K562 (cell line): ENCODE data around the gene CNOT2. TPM values are rescaled to one million over a fixed set of nuclear protein-coding genes. Genes with fewer than 3 reads are reported as not detected.

Experiments used
- ATAC-seq: fragments of 200-7000 bp; cut with Tn5 transposase; 3 replicates; pipeline ENCODE4 v1.9.1; 2020; ENCODE audit warnings: moderate library complexity
- BruUV-seq: library from RNA; stranded (reverse); fragments of 400-500 nt; replicated peaks from 2 replicates; lab custom pipeline; 2021; lab: Mats Ljungman, UMichigan
- CTCF ChIA-PET: fragments of 300-600 bp; formaldehyde crosslinking; extraction: SDS; loops from one replicate; lab custom pipeline; 2021; ENCODE audit warnings: low intra/inter-chr PET ratio; lab: Yijun Ruan, JAX
- POLR2A ChIA-PET: fragments of 300-600, 350-650 bp; sonication (Branson Sonifier 250); formaldehyde crosslinking; extraction: SDS; loops from one replicate; lab custom pipeline; 2021; ENCODE audit warnings: antibody characterized with exemption, inconsistent platforms; lab: Yijun Ruan, JAX
- DNase-seq, 4 experiments: peaks; one replicate each; pipeline versions ENCODE4 v3.0.0 to v3.0.0-alpha.2; 2011 to 2018; ENCODE audit warnings: low spot score in 3 of 4, mixed read lengths in 3 of 4; ENCODE audit errors: extremely low read depth in 1 of 4
- FAIRE-seq: peaks from 2 replicates; lab custom pipeline; 2011; peaks lifted over from hg19 to GRCh38; lab: Jason Lieb, UNC
- H2AFZ ChIP-seq: 2 replicates; pipeline ENCODE4 v1.6.0; 2011; ENCODE audit warnings: low read depth, low read length, control low read depth, inconsistent platforms
- H3K27ac ChIP-seq: fragments of 200-600 bp; 3 replicates; pipeline ENCODE4 v1.8.0; 2011; ENCODE audit warnings: low read depth, mild to moderate bottlenecking, control low read depth, inconsistent platforms, low read length, moderate library complexity, mixed read lengths; ENCODE audit errors: extremely low read depth
- H3K27me3 ChIP-seq, 2 experiments: fragments of 300-600 bp in 1 of 2; 2 replicates in 1 of 2; 3 replicates in 1 of 2; pipeline versions ENCODE4 v1.6.0 to v1.8.0; 2011; ENCODE audit warnings: inconsistent platforms in 2 of 2, low read length in 2 of 2, mild to moderate bottlenecking in 1 of 2, mixed read lengths in 1 of 2, moderate library complexity in 1 of 2; ENCODE audit not compliant: control insufficient read depth in 2 of 2, insufficient read depth in 2 of 2
- H3K36me3 ChIP-seq: fragments of 300-600 bp; 3 replicates; pipeline ENCODE4 v1.8.0; 2011; ENCODE audit warnings: mild to moderate bottlenecking, low read length, inconsistent platforms; ENCODE audit not compliant: control insufficient read depth, insufficient read depth
- H3K4me1 ChIP-seq, 2 experiments: fragments of 200-600 bp in 1 of 2; replicated peaks in 1 of 2; 2 replicates in 1 of 2; 3 replicates in 1 of 2; pipeline versions ENCODE4 v1.5.1 to v1.8.0; 2011; ENCODE audit warnings: inconsistent platforms in 2 of 2, low read length in 2 of 2, mild to moderate bottlenecking in 1 of 2, mixed read lengths in 1 of 2, moderate library complexity in 1 of 2; ENCODE audit not compliant: control insufficient read depth in 2 of 2, insufficient read depth in 2 of 2
- H3K4me2 ChIP-seq: 2 replicates; pipeline ENCODE4 v1.6.1; 2011; ENCODE audit warnings: low read length, control low read depth, inconsistent platforms, mixed read lengths; ENCODE audit not compliant: insufficient read depth
- H3K4me3 ChIP-seq: fragments of 200-600 bp; sonication (generic), shearing (Covaris generic); 2 replicates; pipeline ENCODE4 v1.5.1; 2016; ENCODE audit warnings: control low read depth, inconsistent platforms
- H3K79me2 ChIP-seq: fragments of 200-600 bp; 3 replicates; pipeline ENCODE4 v1.8.0; 2011; ENCODE audit warnings: low read length, inconsistent platforms; ENCODE audit not compliant: control insufficient read depth, insufficient read depth
- H3K9ac ChIP-seq, 2 experiments: 2 replicates each; pipeline versions ENCODE4 v1.6.0 to v1.6.1; 2011; ENCODE audit warnings: low read depth in 2 of 2, low read length in 2 of 2, control low read depth in 1 of 2, inconsistent platforms in 1 of 2, mild to moderate bottlenecking in 1 of 2, mixed read lengths in 1 of 2; ENCODE audit not compliant: insufficient read depth in 1 of 2
- H3K9me1 ChIP-seq: one replicate; pipeline ENCODE4 v1.6.0; 2011; ENCODE audit warnings: inconsistent platforms, mild to moderate bottlenecking, low read length, moderate library complexity; ENCODE audit not compliant: control insufficient read depth, insufficient read depth
- H3K9me3 ChIP-seq: replicated peaks from 2 replicates; pipeline ENCODE4 v1.5.1; 2011; ENCODE audit warnings: low read depth, low read length, inconsistent platforms; ENCODE audit not compliant: control insufficient read depth, insufficient read depth
- H4K20me1 ChIP-seq: replicated peaks from 2 replicates; pipeline ENCODE4 v1.6.1; 2011; ENCODE audit warnings: low read length, inconsistent platforms, mixed read lengths; ENCODE audit not compliant: control insufficient read depth, insufficient read depth
- HMGN3 ChIP-seq: IDR thresholded peaks from 2 replicates; pipeline ENCODE4 v1.6.1; 2011; ENCODE audit warnings: borderline replicate concordance, low read depth, mild to moderate bottlenecking, mixed read lengths, low read length; ENCODE audit not compliant: insufficient read length; ENCODE audit errors: extremely low read depth
- NFATC3 ChIP-seq: fragments of 450-650 bp; IDR thresholded peaks from 2 replicates; pipeline ENCODE4 v1.6.1; 2017; ENCODE audit warnings: mild to moderate bottlenecking
- TEAD4 ChIP-seq, 2 experiments: sonication (generic) in 1 of 2; formaldehyde crosslinking in 1 of 2; IDR thresholded peaks; 2 replicates each; pipeline versions ENCODE4 v1.6.1 to v1.8.0; 2012 to 2022; ENCODE audit warnings: borderline replicate concordance in 1 of 2, inconsistent platforms in 1 of 2, low read length in 1 of 2, mild to moderate bottlenecking in 1 of 2, missing genetic modification reagents in 1 of 2
- TFAM ChIP-seq: fragments of 250-450 bp; sonication (Bioruptor Pico); conservative IDR thresholded peaks from 2 replicates; pipeline ENCODE4 v1.5.0; 2021; ENCODE audit warnings: mild to moderate bottlenecking, moderate library complexity
- ZBTB12 ChIP-seq: fragments of 250-450 bp; sonication (Bioruptor Pico); IDR thresholded peaks from 2 replicates; pipeline ENCODE4 v1.4.0; 2020
- ZNF699 ChIP-seq: fragments of 250-450 bp; sonication (Bioruptor Pico); IDR thresholded peaks from 2 replicates; pipeline ENCODE4 v1.8.0; 2021; ENCODE audit warnings: mild to moderate bottlenecking, moderate library complexity; ENCODE audit not compliant: insufficient replicate concordance
- WGBS: fragments of 100-300 bp; shearing (Covaris generic); methylation state at CpG from one replicate; pipeline ENCODE4 v1.1.6; 2016; ENCODE audit warnings: low coverage, mixed read lengths; ENCODE audit not compliant: insufficient coverage; ENCODE audit errors: missing lambda C conversion rate; 5-methylcytosine and 5-hydroxymethylcytosine counted together
- in situ Hi-C: fragments of 300-500 bp; cut with MboI; formaldehyde crosslinking; loops from 4 replicates; pipeline ENCODE4 v1.15.0; 2018; ENCODE audit warnings: inconsistent platforms, mixed read lengths
- intact Hi-C: fragments of 100-400 bp; cut with micrococcal nuclease; formaldehyde crosslinking; loops from 2 replicates; pipeline ENCODE4 v1.14.2; 2022
- polyA plus RNA-seq, 8 experiments: library from polyadenylated mRNA; depleted of rRNA in 4 of 8; stranded (reverse) in 5 of 8; unstranded in 3 of 8; fragments of >200 nt; fragmentation: Nextera tagmentation in 2 of 8; fragmentation: Illumina TruSeq in 1 of 8; extraction: Ambion mirVana in 2 of 8; extraction: Trizol in 1 of 8; gene quantifications; 2 replicates each; pipeline versions ENCODE4 v1.2.1 to v1.2.3, GENCODE V29; 2011 to 2014; ENCODE audit warnings: inconsistent platforms in 1 of 8, missing spikeins in 1 of 8
- total RNA-seq, 7 experiments: library from RNA; depleted of rRNA in 6 of 7; stranded (reverse); fragments of >200 nt in 6 of 7; fragmentation: Illumina TruSeq in 2 of 7; extraction: Trizol in 2 of 7; gene quantifications; 2 replicates each; pipeline versions ENCODE4 v1.2.1 to v1.2.3, GENCODE V29; 2011 to 2021; ENCODE audit warnings: low replicate concordance in 1 of 7
- TF ChIP-seq, protein P1 (sequence below), 2 experiments: fragments of 450-650 bp; IDR thresholded peaks; 2 replicates each; pipeline ENCODE4 v1.6.1; 2016
- TF ChIP-seq, protein P2 (sequence below): fragments of 450-650 bp; IDR thresholded peaks from 2 replicates; pipeline ENCODE4 v1.6.1; 2016; ENCODE audit warnings: missing biosample characterization, missing genetic modification characterization

CNOT2 gene
- total and polyA plus RNA-seq, 9 of the 15 experiments (the other 6 are each of a cell fraction or from before 2014, with no cell fraction given), result 43.6 to 119 (median 84.4) TPM

- H3K4me3 ChIP-seq, result no peak overlapping the region
- BruUV-seq, result no TSS peak
- peak; percentile 23 for FAIRE-seq
- H3K27me3 ChIP-seq, result no peaks in the 10 kb centered on the region
- TF ChIP-seq TFAM (CRISPR knock-in tag) (no peak), TEAD4 (IDR thresholded peaks at IDR 0.05; ENCODE audit: low read length) (no peak), TEAD4 (CRISPR knock-in tag; IDR thresholded peaks at IDR 0.05; ENCODE audit: borderline replicate concordance) (no peak), ZNF699 (CRISPR knock-in tag) (no peak), NFATC3 (no peak), ZBTB12 (no peak), HMGN3 (no peak)
- TF ChIP-seq, protein P1, sequence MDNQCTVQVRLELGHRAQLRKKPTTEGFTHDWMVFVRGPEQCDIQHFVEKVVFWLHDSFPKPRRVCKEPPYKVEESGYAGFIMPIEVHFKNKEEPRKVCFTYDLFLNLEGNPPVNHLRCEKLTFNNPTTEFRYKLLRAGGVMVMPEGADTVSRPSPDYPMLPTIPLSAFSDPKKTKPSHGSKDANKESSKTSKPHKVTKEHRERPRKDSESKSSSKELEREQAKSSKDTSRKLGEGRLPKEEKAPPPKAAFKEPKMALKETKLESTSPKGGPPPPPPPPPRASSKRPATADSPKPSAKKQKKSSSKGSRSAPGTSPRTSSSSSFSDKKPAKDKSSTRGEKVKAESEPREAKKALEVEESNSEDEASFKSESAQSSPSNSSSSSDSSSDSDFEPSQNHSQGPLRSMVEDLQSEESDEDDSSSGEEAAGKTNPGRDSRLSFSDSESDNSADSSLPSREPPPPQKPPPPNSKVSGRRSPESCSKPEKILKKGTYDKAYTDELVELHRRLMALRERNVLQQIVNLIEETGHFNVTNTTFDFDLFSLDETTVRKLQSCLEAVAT (IDR thresholded peaks at IDR 0.05), result no peak
- TF ChIP-seq, protein P2, sequence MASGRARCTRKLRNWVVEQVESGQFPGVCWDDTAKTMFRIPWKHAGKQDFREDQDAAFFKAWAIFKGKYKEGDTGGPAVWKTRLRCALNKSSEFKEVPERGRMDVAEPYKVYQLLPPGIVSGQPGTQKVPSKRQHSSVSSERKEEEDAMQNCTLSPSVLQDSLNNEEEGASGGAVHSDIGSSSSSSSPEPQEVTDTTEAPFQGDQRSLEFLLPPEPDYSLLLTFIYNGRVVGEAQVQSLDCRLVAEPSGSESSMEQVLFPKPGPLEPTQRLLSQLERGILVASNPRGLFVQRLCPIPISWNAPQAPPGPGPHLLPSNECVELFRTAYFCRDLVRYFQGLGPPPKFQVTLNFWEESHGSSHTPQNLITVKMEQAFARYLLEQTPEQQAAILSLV (tag), result no peak
- 91% methylated on average over 2 of the region's 2 CpGs for WGBS
- intact Hi-C loops, result no loop called here
- H2AFZ ChIP-seq, result no peak overlapping the region
- peaks cover 77% of the 10 kb centered on the region for H3K36me3 ChIP-seq
- no peak overlapping the region for H3K4me2 ChIP-seq
- no peaks in the 10 kb centered on the region for H3K4me1 ChIP-seq
- in situ Hi-C loops, result no loop called here
- H3K9ac ChIP-seq, result no peak overlapping the region
- ChIA-PET POLR2A (no interaction called here), CTCF (no interaction called here)
- H3K27ac ChIP-seq, result no peak overlapping the region
- no peak for DNase-seq
- H3K79me2 ChIP-seq, result no peaks in the 10 kb centered on the region
- H3K9me1 ChIP-seq, result no peaks in the 10 kb centered on the region
- no peaks in the 10 kb centered on the region for H3K9me3 ChIP-seq
- no peak for ATAC-seq
- H4K20me1 ChIP-seq, result no peaks in the 10 kb centered on the region
These were observed 95.3 kb downstream of the CNOT2 start for GRCh38 chr12:70338531-70338930.
